ENCODE data around the gene CGN. TPM values are rescaled to one million over a fixed set of nuclear protein-coding genes. Genes with fewer than 3 reads are reported as not detected.

Gene CGN
- total RNA-seq, 6 experiments from 2014 or later = 0.17 to 0.28 (median 0.21) TPM

DNA sequence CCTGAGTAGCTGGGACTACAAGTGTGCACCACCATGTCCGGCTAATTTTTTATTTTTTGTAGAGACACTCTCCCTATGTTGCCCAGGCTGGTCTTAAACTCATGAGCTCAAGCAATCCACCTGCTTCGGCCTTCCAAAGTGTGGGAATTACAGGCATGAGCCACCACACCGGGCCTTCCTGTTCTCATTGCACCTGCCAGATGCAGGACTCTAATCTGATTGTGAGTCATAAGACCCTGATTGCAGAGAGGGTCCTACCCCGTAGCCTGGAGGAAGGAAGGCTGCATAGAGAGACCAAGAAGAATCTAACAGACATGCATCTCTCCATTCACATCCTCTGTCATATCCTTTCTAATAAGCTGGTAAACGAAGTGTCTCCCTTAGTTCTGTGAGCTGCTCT is 19.5 kb upstream of the CGN start:
- Mint-ChIP-seq H3K4me3 (no peak overlapping the region), H3K4me1 (ENCODE audit: low read depth) (peaks cover 16% of the 10 kb centered on the region), H3K27me3 (ENCODE audit: insufficient read depth) (peaks cover 32% of the 10 kb centered on the region), H3K36me3 (ENCODE audit: low read depth) (no peaks in the 10 kb centered on the region), H3K27ac (no peak overlapping the region), H3K9me3 (no peaks in the 10 kb centered on the region)
- DNase-seq = no peak
- TF ChIP-seq, protein P1, sequence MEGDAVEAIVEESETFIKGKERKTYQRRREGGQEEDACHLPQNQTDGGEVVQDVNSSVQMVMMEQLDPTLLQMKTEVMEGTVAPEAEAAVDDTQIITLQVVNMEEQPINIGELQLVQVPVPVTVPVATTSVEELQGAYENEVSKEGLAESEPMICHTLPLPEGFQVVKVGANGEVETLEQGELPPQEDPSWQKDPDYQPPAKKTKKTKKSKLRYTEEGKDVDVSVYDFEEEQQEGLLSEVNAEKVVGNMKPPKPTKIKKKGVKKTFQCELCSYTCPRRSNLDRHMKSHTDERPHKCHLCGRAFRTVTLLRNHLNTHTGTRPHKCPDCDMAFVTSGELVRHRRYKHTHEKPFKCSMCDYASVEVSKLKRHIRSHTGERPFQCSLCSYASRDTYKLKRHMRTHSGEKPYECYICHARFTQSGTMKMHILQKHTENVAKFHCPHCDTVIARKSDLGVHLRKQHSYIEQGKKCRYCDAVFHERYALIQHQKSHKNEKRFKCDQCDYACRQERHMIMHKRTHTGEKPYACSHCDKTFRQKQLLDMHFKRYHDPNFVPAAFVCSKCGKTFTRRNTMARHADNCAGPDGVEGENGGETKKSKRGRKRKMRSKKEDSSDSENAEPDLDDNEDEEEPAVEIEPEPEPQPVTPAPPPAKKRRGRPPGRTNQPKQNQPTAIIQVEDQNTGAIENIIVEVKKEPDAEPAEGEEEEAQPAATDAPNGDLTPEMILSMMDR (IDR thresholded peaks at IDR 0.05) = no peak

DNA sequence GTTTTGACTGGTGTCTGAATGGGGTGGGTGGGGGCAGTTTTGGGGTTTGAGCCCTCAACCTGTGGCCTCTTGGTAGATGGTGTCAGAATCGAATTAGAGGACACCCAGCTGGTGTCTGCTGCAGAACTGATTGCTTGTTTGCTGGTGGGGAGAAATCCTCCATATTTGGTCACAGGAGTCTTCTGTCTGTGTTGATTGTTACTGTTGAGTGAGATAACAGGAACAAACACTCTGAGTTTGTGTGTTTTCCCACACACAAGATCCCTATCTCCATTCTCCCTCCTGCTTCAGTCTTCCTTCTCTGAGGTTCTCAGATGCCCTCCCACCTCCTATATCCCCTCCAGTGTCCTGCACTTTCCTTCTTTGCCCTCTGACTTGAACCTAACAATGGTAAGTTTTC is 19.1 kb upstream of the CGN start:
- no peak for DNase-seq
- Mint-ChIP-seq H3K9me3 (no peaks in the 10 kb centered on the region), H3K4me1 (ENCODE audit: low read depth) (peaks cover 16% of the 10 kb centered on the region), H3K4me3 (no peak overlapping the region), H3K27me3 (ENCODE audit: insufficient read depth) (peaks cover 32% of the 10 kb centered on the region), H3K27ac (no peak overlapping the region), H3K36me3 (ENCODE audit: low read depth) (no peaks in the 10 kb centered on the region)
- TF ChIP-seq, protein P1 (IDR thresholded peaks at IDR 0.05) = no peak

DNA sequence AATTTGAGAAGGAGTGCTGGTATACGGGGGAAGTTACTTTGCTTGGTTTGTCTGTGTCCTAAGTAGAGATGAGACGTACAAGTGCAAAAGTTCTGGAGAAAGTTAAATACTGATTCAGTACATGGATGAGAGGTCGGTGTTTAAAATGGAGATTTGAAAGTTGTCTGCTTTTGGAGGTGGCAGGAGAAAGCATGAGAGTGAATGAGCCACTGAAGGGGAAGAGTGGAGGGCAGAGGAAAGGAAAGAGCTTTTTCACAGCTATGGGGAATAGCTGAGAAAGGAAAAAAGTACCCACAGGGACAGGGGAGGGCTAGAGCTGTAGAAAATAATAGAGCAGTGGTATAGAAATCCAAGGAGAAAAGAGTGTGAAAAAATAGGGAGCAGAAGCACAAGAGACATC is 18.1 kb upstream of the CGN start:
- Mint-ChIP-seq H3K27ac (no peak overlapping the region), H3K4me1 (ENCODE audit: low read depth) (peaks cover 16% of the 10 kb centered on the region), H3K4me3 (no peak overlapping the region), H3K27me3 (ENCODE audit: insufficient read depth) (peaks cover 27% of the 10 kb centered on the region), H3K36me3 (ENCODE audit: low read depth) (no peaks in the 10 kb centered on the region), H3K9me3 (no peaks in the 10 kb centered on the region)
- no peak for DNase-seq
- TF ChIP-seq, protein P1 (IDR thresholded peaks at IDR 0.05) = no peak

DNA sequence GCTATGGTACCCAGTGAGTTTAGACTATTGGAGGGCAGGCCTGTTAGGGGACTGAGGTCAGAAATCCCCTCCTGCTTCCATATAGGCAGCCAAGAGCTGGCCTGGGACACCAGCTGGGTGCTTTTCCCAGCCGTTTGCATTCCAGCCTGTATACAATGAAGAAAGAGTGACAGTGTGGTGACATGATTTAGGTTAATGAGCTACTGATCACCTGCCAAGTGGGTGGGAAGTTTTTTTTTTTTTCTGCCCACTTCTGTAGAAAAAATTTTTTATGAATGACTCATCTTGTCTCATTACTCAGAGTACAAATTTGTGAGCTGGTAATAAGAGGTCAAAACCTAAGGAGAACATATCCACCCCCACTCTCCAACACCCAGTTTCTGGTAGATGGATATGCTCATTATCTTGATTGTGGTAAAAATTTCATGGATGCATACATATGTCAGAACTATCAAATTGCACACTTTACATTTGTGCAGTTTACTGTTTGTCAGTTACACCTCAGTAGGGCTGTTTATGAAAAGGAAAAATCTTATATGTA is 16.4 kb upstream of the CGN start:
- Mint-ChIP-seq H3K4me3 (no peak overlapping the region), H3K27me3 (ENCODE audit: insufficient read depth) (peaks cover 26% of the 10 kb centered on the region), H3K27ac (no peak overlapping the region), H3K4me1 (ENCODE audit: low read depth) (peaks cover 16% of the 10 kb centered on the region), H3K9me3 (no peaks in the 10 kb centered on the region), H3K36me3 (ENCODE audit: low read depth) (no peaks in the 10 kb centered on the region)
- TF ChIP-seq, protein P1 (IDR thresholded peaks at IDR 0.05) = no peak
- peak; percentile 55 for DNase-seq

DNA sequence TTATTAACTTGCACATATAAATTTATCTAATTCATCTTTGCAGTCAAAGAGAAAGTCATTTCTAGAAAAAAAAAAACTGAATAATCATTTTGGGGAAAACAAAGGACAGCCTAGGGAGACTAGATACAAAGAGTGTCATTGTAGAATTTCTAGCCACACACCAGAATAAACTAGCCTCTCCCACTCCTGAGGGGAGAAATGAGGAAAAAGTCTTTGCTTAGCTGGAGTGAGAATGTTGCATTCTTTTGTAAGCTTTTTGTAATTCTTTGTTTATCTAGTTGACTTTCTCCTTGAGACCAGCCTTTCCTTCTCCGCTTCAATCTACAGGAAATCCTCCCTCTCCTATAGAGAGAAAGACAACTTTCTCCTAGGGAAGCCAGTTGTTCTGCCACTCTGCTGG is 15.9 kb upstream of the CGN start:
- TF ChIP-seq, protein P1 (IDR thresholded peaks at IDR 0.05) = no peak
- H3K27me3 Mint-ChIP-seq (ENCODE audit: insufficient read depth) = peaks cover 27% of the 10 kb centered on the region
- H3K4me1 Mint-ChIP-seq (ENCODE audit: low read depth) = peaks cover 16% of the 10 kb centered on the region
- no peaks in the 10 kb centered on the region for H3K9me3 Mint-ChIP-seq
- no peak for DNase-seq
- no peaks in the 10 kb centered on the region for H3K36me3 Mint-ChIP-seq (ENCODE audit: low read depth)
- H3K27ac Mint-ChIP-seq = no peak overlapping the region
- no peak overlapping the region for H3K4me3 Mint-ChIP-seq

DNA sequence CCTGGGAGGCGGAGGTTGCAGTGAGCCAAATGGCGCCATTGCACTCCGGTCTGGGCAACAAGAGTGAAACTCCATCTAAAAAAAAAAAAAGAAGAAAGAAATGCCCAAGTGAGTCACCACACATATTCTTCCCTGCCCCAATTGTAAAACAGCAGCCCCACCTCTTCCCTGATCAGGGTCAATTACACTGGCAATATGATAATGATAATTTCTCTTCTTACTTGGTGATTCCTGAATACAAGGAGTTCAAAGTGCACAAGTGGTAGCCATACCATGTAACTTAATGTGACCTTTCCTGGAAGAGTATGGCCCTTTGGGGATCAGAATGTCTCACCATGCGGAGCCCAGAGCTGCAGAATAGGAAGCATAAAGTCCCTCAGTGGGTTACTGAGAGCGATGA is 11.8 kb upstream of the CGN start:
- Mint-ChIP-seq H3K27me3 (ENCODE audit: insufficient read depth) (peaks cover 21% of the 10 kb centered on the region), H3K36me3 (ENCODE audit: low read depth) (no peaks in the 10 kb centered on the region), H3K27ac (no peak overlapping the region), H3K9me3 (no peaks in the 10 kb centered on the region), H3K4me1 (ENCODE audit: low read depth) (peaks cover 19% of the 10 kb centered on the region), H3K4me3 (no peak overlapping the region)
- TF ChIP-seq, protein P1 (IDR thresholded peaks at IDR 0.05) = no peak
- DNase-seq = no peak
